ENCODE results near the gene FOXD3.

FOXD3 gene

DNA sequence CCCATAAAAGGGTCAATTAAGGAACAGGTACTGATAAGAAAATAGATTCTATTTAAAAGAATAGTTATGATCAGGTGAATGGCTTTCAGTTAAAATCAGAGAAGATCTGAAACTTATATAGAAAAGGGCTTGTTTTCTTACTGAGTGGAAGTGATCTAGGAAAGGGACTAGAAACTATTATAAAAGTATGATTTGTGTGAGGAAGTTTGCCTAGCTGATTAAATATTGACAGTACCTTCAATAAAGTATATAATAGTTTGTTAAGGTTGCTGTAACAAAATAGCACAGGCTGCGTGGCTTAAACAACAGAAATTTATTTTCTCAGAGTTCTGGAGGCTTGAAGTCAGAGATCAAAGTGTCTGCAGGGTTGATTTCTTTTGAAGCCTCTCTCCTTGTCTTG is 39.7 kb downstream of the FOXD3 start:
- no peak for DNase-seq (ENCODE audit: low spot score)

DNA sequence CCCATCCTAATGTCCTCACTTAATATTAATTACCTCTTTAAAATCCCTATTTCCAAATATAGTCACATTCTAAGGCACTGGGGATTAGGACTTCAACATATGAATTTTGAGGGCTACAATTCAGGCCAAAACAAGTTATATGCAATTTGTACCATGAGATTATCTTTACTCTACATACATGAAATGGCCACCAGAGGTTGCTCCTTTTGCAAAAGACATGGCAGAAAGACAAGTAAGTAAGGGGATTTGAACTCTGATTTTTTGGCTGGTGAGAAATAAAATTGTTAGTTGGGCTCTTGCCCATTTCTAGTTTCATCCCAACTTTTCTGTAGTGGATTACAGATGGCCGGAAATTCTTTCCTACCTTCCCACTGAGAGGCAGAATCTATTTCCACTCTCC is 40.2 kb downstream of the FOXD3 start:
- DNase-seq (ENCODE audit: low spot score) = no peak

DNA sequence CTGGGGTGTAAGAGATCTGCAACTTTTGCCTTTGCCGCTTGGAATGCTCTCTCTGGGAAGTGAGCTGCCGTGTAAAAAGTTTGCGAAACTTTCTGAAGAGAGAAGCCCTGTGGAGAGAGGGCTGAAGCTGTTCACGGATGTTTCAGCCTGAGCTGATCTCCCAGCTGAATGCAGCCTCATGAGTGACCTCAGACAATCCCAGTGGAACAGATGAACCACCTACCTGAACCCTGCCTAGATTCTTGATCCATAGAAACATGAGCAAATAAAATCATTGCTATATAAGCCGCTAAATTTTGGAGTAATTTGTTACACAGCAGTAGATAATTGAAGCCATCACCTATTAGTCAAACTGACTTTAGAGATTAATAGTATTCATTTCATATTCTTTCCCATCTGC is 40.6 kb downstream of the FOXD3 start:
- no peak for DNase-seq (ENCODE audit: low spot score)

DNA sequence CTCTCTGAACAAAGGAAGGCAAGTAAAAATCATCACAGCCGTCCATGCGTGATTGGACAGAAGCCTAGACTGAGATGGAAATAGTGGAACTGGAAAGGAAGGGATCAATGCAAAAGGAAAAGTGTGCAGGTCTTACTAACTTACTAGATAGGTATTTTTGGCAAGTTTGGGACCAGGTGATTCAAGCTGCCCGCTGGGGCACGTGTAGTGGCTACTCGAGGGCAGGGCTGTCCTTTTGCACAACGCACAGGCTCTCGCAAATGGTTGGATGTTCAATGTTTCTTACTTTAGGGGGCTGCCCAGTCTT is 44.5 kb downstream of the FOXD3 start:
- no peak for DNase-seq (ENCODE audit: low spot score)

DNA sequence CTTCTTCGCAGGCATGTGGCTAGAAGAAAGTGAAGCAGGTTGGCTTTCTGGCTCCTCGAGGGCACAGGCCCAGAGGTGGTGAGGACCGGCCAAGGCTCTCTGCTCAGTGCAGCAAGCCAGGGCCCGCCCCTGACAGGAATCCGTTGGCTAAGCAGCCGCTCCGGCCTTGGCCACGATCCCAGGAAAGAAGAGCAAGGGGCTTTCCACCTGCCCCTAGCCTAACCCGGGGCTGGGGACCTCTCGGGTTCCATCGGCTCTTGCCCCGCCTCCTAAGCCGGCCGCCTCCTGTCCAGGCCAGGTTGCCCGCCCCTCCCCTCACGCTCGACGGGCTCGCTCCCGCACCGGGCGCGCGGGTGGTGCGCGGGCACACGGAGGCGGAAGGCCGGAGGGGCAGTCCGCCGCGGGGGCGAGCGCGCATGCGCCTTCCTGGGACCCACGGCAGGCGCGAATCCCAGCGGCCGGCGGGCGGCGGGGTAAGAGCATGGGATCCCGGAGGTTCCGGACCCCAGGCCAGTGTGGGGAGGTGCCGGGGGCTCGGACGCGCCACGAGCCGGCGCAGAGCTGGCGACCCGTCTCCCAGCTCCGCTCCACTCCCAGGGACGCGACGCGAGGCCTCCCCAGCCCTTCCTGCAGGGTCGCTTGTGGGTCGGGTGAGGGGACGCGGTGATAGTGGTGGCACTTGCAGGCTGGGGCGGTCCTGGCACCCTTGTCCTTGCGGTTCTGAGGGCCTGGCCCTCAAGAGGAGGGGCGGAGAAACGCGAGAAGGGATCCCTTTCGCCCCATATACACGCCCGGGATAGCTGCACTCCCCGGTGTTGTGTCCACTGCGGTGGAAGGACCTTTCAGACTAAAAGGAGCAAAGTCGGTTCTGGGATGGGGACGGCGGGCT is 45.1 kb downstream of the FOXD3 start, which contains the start of gene ALG6:
ALG6 (plus strand) TSS at position 413 of the 889 bp plus-strand sequence. CDS start 3,351 bp downstream, outside the sequence.
- peak; percentile 85 for DNase-seq (ENCODE audit: low spot score)

DNA sequence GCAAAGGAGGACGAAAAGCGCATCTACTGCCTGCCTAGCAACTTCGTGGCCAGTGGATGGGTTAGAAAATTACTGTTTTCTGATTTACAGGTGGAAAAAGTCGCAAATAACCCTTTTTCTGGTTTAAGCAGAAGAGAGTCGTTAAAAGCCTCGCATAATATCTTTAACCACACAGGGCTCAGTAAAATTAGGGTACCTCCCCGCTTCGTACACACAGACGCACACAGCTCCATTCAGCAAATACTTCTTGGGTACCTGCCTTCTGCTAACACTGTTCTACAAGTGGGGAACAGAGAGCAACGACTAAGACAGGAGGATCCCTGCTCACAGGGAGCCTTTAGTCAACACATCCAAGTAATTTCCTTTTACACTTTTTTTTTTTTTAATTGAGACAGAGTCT is 45.8 kb downstream of the FOXD3 start:
- no peak for DNase-seq (ENCODE audit: low spot score)

Data from COLO829 (cell line).